ENCODE measurements around the gene CNOT6. TPM values are rescaled to one million over a fixed set of nuclear protein-coding genes. Genes with fewer than 3 reads are reported as not detected.

CNOT6 gene
- total RNA-seq, 1 experiment from 2014 or later: 48.8 TPM

DNA sequence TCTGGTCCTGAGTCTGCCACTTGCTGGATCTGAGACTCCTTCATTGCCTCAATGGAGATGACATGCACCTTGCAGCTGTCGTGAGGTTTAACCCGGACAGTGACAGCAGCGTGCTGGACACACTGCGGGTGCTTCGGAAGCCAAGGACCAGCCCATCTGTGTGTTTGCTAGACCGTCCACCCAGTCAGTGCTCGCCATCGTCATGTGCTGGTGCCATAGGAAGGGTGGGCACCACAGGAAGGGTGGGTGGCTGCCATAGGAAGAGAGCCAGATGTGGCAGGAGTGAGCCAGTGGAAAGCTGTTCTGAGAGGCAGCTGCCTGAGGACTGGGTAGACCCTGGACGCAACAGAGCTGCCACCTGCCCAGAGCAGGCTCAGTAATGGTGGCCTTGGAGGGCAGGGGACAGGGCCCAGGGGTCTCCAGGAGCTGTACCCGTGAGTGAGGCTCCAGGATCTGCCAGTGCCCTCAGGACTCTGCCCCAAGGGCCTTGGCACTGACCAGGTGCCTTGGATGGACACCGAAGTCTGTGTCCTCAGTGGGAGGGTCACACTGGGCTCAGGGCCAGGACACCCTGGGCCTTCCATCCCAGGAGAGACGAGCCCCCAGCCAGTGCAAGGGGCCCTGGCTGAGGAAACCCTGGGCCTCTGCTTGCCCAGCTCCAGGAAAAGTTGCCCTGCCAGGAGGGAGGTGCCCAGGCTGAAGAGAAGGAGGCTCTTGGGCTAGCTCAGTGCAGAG, 133.4 kb downstream of the CNOT6 start:
- H3K79me2 ChIP-seq (ENCODE audit: low read depth): no peaks in the 10 kb centered on the region
- H3K9me3 ChIP-seq (ENCODE audit: insufficient read depth, low read depth): no peaks in the 10 kb centered on the region
- H3K27ac ChIP-seq: no peak overlapping the region
- H3K4me2 ChIP-seq: no peak overlapping the region
- no TSS peak for BruUV-seq (replicated peaks)
- no peaks in the 10 kb centered on the region for H4K20me1 ChIP-seq (ENCODE audit: insufficient read depth)
- DNase-seq: no peak
- intact Hi-C loops (cut with micrococcal nuclease; ENCODE audit: unreplicated experiment): no loop called here
- CTCF ChIA-PET: no interaction called here
- no peaks in the 10 kb centered on the region for H3F3A ChIP-seq (ENCODE audit: insufficient read depth, low read depth)
- H3K27me3 ChIP-seq (ENCODE audit: insufficient read depth, low read depth): peaks cover 65% of the 10 kb centered on the region
- no peaks in the 10 kb centered on the region for H3K4me1 ChIP-seq (replicated peaks; ENCODE audit: insufficient read depth)
- H3K4me3 ChIP-seq: no peak overlapping the region
- H3K9me2 ChIP-seq (ENCODE audit: insufficient read depth): no peaks in the 10 kb centered on the region
- no peak overlapping the region for H2AFZ ChIP-seq
- no peak for TF ChIP-seq EZH2 (IDR thresholded peaks at IDR 0.05; ENCODE audit: low read depth)
- TF ChIP-seq, protein P1, sequence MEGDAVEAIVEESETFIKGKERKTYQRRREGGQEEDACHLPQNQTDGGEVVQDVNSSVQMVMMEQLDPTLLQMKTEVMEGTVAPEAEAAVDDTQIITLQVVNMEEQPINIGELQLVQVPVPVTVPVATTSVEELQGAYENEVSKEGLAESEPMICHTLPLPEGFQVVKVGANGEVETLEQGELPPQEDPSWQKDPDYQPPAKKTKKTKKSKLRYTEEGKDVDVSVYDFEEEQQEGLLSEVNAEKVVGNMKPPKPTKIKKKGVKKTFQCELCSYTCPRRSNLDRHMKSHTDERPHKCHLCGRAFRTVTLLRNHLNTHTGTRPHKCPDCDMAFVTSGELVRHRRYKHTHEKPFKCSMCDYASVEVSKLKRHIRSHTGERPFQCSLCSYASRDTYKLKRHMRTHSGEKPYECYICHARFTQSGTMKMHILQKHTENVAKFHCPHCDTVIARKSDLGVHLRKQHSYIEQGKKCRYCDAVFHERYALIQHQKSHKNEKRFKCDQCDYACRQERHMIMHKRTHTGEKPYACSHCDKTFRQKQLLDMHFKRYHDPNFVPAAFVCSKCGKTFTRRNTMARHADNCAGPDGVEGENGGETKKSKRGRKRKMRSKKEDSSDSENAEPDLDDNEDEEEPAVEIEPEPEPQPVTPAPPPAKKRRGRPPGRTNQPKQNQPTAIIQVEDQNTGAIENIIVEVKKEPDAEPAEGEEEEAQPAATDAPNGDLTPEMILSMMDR (conservative IDR thresholded peaks at IDR 0.05): no peak
- no peaks in the 10 kb centered on the region for H3K36me3 ChIP-seq (ENCODE audit: low read depth)
- POLR2A ChIA-PET (ENCODE audit: unreplicated experiment): no interaction called here

Other genes starting within 250 kb of the CNOT6 start
- gene MAPK9, start 202.3 kb upstream of the CNOT6 start, total RNA-seq (2021): 48.8 and 54.0 TPM in 2 replicates
- 22.5 and 24.4 TPM in 2 replicates for gene GFPT2, start 141.0 kb upstream of the CNOT6 start, total RNA-seq (2021)
- gene SCGB3A1, start 97.1 kb downstream of the CNOT6 start, total RNA-seq (2021): not detected in 2 replicates
- not detected in 2 replicates for gene FLT4, start 155.2 kb downstream of the CNOT6 start, total RNA-seq (2021)
- gene OR2Y1, start 245.7 kb downstream of the CNOT6 start, total RNA-seq (2021): not detected in 2 replicates